HepG2 (cell line): ENCODE results near the gene THADA. TPM values are rescaled to one million over a fixed set of nuclear protein-coding genes. Genes with fewer than 3 reads are reported as not detected.
A peak's percentile ranks its signal among the peaks of the same experiment; 100 is the strongest.

Source experiments
- AKNA ChIP-seq: sonication (generic); formaldehyde crosslinking; IDR thresholded peaks from 2 replicates; pipeline ENCODE4 v1.4.0; 2020; ENCODE audit warnings: missing genetic modification reagents, borderline replicate concordance
- CREB1 ChIP-seq, 2 experiments: fragments of 450-650 bp in 1 of 2; IDR thresholded peaks; 2 replicates each; pipeline ENCODE4 v1.6.1; 2016 to 2017; ENCODE audit warnings: control low read depth in 1 of 2, mild to moderate bottlenecking in 1 of 2, missing compliant biosample characterization in 1 of 2, missing genetic modification characterization in 1 of 2
- DBP ChIP-seq: sonication (generic); formaldehyde crosslinking; IDR thresholded peaks from 2 replicates; pipeline ENCODE4 v1.4.0; 2020; ENCODE audit warnings: missing genetic modification reagents; ENCODE audit errors: not compliant biosample characterization
- DZIP1 ChIP-seq: sonication (generic); formaldehyde crosslinking; IDR thresholded peaks from 2 replicates; pipeline ENCODE4 v1.5.0; 2020; ENCODE audit warnings: mild to moderate bottlenecking, missing genetic modification reagents
- HNF4G ChIP-seq, 2 experiments: sonication (generic) in 1 of 2; formaldehyde crosslinking in 1 of 2; IDR thresholded peaks; 2 replicates each; pipeline versions ENCODE4 v1.4.0 to v1.6.1; 2011 to 2020; ENCODE audit warnings: borderline replicate concordance in 2 of 2, low read depth in 2 of 2, mild to moderate bottlenecking in 2 of 2, low read length in 1 of 2, missing genetic modification reagents in 1 of 2, moderate library complexity in 1 of 2
- IKZF4 ChIP-seq: sonication (generic); formaldehyde crosslinking; IDR thresholded peaks from 2 replicates; pipeline ENCODE4 v1.5.1; 2020; ENCODE audit warnings: borderline replicate concordance, mild to moderate bottlenecking, low read depth, missing genetic modification reagents; ENCODE audit errors: not compliant biosample characterization
- MXD1 ChIP-seq: sonication (generic); formaldehyde crosslinking; IDR thresholded peaks from 2 replicates; pipeline ENCODE4 v1.4.0; 2020; ENCODE audit warnings: mild to moderate bottlenecking, missing genetic modification reagents
- NFE2 ChIP-seq: sonication (generic); formaldehyde crosslinking; IDR thresholded peaks from 2 replicates; pipeline ENCODE4 v1.4.0; 2020; ENCODE audit warnings: missing genetic modification reagents
- TFAP4 ChIP-seq: sonication (generic); IDR thresholded peaks from 2 replicates; pipeline ENCODE4 v1.6.1; 2016; ENCODE audit warnings: low read depth, borderline replicate concordance
- TMF1 ChIP-seq: sonication (generic); formaldehyde crosslinking; IDR thresholded peaks from 2 replicates; pipeline ENCODE4 v1.8.1; 2022; ENCODE audit warnings: low read depth, missing genetic modification reagents
- ZBTB34 ChIP-seq: sonication (generic); formaldehyde crosslinking; IDR thresholded peaks from 2 replicates; pipeline ENCODE4 v1.8.0; 2022; ENCODE audit warnings: mild to moderate bottlenecking, missing genetic modification reagents
- ZNF451 ChIP-seq: sonication (generic); formaldehyde crosslinking; IDR thresholded peaks from 2 replicates; pipeline ENCODE4 v1.5.0; 2020; ENCODE audit warnings: mild to moderate bottlenecking, missing genetic modification reagents
- ZNF468 ChIP-seq: sonication (generic); formaldehyde crosslinking; IDR thresholded peaks from 2 replicates; pipeline ENCODE4 v1.8.0; 2022; ENCODE audit warnings: mild to moderate bottlenecking, moderate library complexity, missing genetic modification reagents
- ZSCAN20 ChIP-seq: sonication (generic); formaldehyde crosslinking; IDR thresholded peaks from 2 replicates; pipeline ENCODE4 v1.4.0; 2020; ENCODE audit warnings: missing genetic modification reagents, mild to moderate bottlenecking, borderline replicate concordance
- polyA plus RNA-seq, 8 experiments: library from polyadenylated mRNA; depleted of rRNA in 3 of 8; stranded (reverse) in 7 of 8; unstranded in 1 of 8; fragments of >200 nt; fragmentation: Illumina TruSeq in 4 of 8; extraction: Trizol in 4 of 8; gene quantifications; 2 replicates each; pipeline versions ENCODE4 v1.2.1 to v1.2.3, GENCODE V29; 2011 to 2016; ENCODE audit warnings: low read depth in 4 of 8, missing spikeins in 1 of 8, mixed read lengths in 1 of 8; ENCODE audit not compliant: insufficient read depth in 1 of 8
- total RNA-seq, 5 experiments: library from RNA; depleted of rRNA; stranded (reverse); fragments of >200 nt; fragmentation: Illumina TruSeq; extraction: Trizol; gene quantifications; 2 replicates each; pipeline ENCODE4 v1.2.3, GENCODE V29; 2016; ENCODE audit warnings: low read depth in 1 of 5

The THADA gene
- total and polyA plus RNA-seq, 2 of the 13 experiments (the other 11 are each of a cell fraction or from before 2014, with no cell fraction given): 12.7 to 21.7 TPM

- TF ChIP-seq DZIP1: peak; percentile 47; the same call in 1 of the 2 replicates
- TF ChIP-seq IKZF4 (CRISPR knock-in tag): peak; percentile 18
- TF ChIP-seq ZNF468 (CRISPR knock-in tag): 0 out of 2 replicates have a peak, but pooled peaks have one; percentile 44
- 0 out of 2 replicates have a peak, but pooled peaks have one; percentile 77 for TF ChIP-seq ZSCAN20 (CRISPR knock-in tag)
- no peak for TF ChIP-seq CREB1 (IDR thresholded peaks at IDR 0.05)
- no peak; the same call in 1 of the 2 replicates for TF ChIP-seq CREB1 (CRISPR knock-in tag; IDR thresholded peaks at IDR 0.05)
- 0 out of 2 replicates have a peak, but pooled peaks have one; percentile 23 for TF ChIP-seq HNF4G (IDR thresholded peaks at IDR 0.05; ENCODE audit: borderline replicate concordance, low read depth, low read length)
- TF ChIP-seq HNF4G (CRISPR knock-in tag; IDR thresholded peaks at IDR 0.05; ENCODE audit: borderline replicate concordance, low read depth): no peak; the same call in 1 of the 2 replicates
- no peak for TF ChIP-seq NFE2 (CRISPR knock-in tag)
- TF ChIP-seq ZNF451 (CRISPR knock-in tag): peak; percentile 84; the same call in 1 of the 2 replicates
- no peak for TF ChIP-seq DBP (CRISPR knock-in tag)
- TF ChIP-seq TFAP4: peak; percentile 90; the same call in 1 of the 2 replicates
- no peak; the same call in 1 of the 2 replicates for TF ChIP-seq MXD1 (CRISPR knock-in tag)
- no peak; the same call in 1 of the 2 replicates for TF ChIP-seq TMF1 (CRISPR knock-in tag)
- TF ChIP-seq ZBTB34: no peak; the same call in 1 of the 2 replicates
- TF ChIP-seq AKNA (CRISPR knock-in tag): no peak; the same call in 1 of the 2 replicates
Measured at GRCh38 chr2:43219383-43220228, 376.2 kb downstream of the THADA start (continued).
